Bronchial epithelial cell (primary cell): ENCODE results near the gene TTLL11. TPM values are rescaled to one million over a fixed set of nuclear protein-coding genes. Genes with fewer than 3 reads are reported as not detected.
A peak's percentile ranks its signal among the peaks of the same experiment; 100 is the strongest.

Source experiments
- DNase-seq: peaks from one replicate; pipeline ENCODE4 v3.0.0-alpha.2; 2010; ENCODE audit warnings: low read depth
- FAIRE-seq: peaks from 2 replicates; lab custom pipeline; 2011; peaks lifted over from hg19 to GRCh38; lab: Jason Lieb, UNC
- H3K27me3 ChIP-seq: 2 replicates; pipeline ENCODE4 v1.5.1; 2011; ENCODE audit warnings: low read length; ENCODE audit not compliant: control insufficient read depth, insufficient read depth
- H3K36me3 ChIP-seq: 2 replicates; pipeline ENCODE4 v1.5.1; 2011; ENCODE audit warnings: low read length; ENCODE audit not compliant: control insufficient read depth, insufficient read depth
- H3K4me3 ChIP-seq: 2 replicates; pipeline ENCODE4 v1.5.1; 2011; ENCODE audit warnings: mild to moderate bottlenecking, low read depth, low read length, control low read depth
- total RNA-seq: library from RNA; depleted of rRNA; stranded (reverse); fragments of >200 nt; gene quantifications from 2 replicates; pipeline ENCODE4 v1.2.1, GENCODE V29; 2014
- TF ChIP-seq, protein P1 (sequence below): IDR thresholded peaks from 2 replicates; pipeline ENCODE4 v1.5.1; 2011; ENCODE audit warnings: mild to moderate bottlenecking, moderate library complexity, low read length, control low read depth, inconsistent platforms; ENCODE audit not compliant: insufficient read depth, severe bottlenecking

The TTLL11 gene
- total RNA-seq, 1 donor from 2014 or later: 1.8 TPM

DNA sequence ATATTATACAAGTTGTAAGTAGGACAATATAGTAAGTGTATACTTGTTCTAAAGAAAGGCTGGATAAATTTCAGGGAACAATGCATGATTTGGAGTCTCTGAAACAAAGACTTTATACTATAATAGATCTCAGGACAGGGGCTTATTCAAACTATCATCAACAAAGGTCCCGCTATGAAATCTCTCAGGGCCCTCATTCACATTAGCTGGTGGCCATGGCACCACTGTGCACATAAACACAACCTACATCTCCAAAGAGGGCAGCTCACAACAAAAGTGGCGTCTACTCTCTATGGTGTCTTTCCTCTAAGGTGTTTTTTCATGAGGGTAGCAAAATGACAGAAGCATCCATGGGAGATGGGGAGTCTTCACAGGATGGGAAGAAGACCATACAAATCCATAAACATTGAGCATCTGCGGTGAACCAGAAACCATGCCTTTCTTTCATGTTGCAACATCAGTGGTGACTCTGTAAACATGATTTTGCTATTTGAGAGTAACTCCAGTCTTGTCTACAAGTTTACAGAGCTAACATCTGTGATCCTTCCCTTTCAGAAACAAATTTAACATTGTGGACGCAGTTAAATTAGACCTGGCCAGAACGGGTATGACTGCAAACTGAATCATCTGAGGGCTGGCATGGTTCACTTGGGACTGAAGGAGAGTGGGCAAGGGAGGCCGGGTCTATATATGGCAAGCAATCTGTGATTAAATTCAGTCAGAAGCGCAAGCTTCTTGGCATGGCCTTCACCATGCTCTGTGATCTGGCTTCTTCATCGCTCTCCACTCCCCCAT, 5.5 kb downstream of the TTLL11 start:
- no peak overlapping the region for H3K4me3 ChIP-seq
- TF ChIP-seq, protein P1, sequence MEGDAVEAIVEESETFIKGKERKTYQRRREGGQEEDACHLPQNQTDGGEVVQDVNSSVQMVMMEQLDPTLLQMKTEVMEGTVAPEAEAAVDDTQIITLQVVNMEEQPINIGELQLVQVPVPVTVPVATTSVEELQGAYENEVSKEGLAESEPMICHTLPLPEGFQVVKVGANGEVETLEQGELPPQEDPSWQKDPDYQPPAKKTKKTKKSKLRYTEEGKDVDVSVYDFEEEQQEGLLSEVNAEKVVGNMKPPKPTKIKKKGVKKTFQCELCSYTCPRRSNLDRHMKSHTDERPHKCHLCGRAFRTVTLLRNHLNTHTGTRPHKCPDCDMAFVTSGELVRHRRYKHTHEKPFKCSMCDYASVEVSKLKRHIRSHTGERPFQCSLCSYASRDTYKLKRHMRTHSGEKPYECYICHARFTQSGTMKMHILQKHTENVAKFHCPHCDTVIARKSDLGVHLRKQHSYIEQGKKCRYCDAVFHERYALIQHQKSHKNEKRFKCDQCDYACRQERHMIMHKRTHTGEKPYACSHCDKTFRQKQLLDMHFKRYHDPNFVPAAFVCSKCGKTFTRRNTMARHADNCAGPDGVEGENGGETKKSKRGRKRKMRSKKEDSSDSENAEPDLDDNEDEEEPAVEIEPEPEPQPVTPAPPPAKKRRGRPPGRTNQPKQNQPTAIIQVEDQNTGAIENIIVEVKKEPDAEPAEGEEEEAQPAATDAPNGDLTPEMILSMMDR: no peak
- H3K27me3 ChIP-seq: no peaks in the 10 kb centered on the region
- DNase-seq (peak; percentile 10), FAIRE-seq (no peak)
- H3K36me3 ChIP-seq: no peaks in the 10 kb centered on the region

GRCh38 chr9:122086873-122087272, 6.2 kb downstream of the TTLL11 start:
- DNase-seq (no peak), FAIRE-seq (no peak)
- no peaks in the 10 kb centered on the region for H3K27me3 ChIP-seq
- H3K4me3 ChIP-seq: no peak overlapping the region
- TF ChIP-seq, protein P1: no peak
- H3K36me3 ChIP-seq: no peaks in the 10 kb centered on the region

- Histone ChIP-seq H3K27me3 (no peaks in the 10 kb centered on the region), H3K4me3 (no peak overlapping the region), H3K36me3 (no peaks in the 10 kb centered on the region)
- FAIRE-seq (no peak), DNase-seq (no peak)
- TF ChIP-seq, protein P1: no peak
Observed at GRCh38 chr9:122085260-122085659, 7.8 kb downstream of the TTLL11 start.

DNA sequence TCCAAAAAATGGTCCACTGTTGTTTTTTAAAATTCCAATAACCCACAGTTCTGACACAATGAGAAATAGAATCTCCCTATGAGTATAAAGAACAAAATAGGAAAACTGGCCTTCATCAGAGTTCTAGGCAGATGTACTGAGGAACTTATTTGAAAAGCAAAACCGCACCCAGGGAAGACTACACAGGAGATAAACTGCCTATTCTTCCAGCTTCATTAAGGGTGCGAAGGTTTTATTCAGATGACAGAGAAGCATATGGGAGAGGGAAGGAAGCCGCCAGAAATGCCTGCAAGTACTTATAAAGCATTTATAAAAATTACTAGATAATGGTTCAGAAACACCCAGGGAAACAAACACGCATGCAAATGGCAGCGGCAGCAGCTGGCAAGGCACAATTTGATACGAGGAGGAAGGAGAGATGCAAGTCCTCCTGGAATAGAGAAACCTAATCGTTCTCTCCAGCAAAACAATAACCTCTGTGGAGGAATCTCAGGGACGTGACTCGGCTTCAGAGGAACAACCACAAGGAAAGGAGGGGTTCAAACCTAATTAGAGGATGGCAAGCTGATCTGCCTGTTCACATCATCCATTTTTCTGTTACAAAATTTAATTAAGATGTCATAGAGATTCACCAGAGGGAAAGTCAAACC, 9.0 kb downstream of the TTLL11 start:
- Histone ChIP-seq H3K36me3 (no peaks in the 10 kb centered on the region), H3K4me3 (no peak overlapping the region), H3K27me3 (no peaks in the 10 kb centered on the region)
- TF ChIP-seq, protein P1: no peak
- FAIRE-seq (no peak), DNase-seq (no peak)

DNA sequence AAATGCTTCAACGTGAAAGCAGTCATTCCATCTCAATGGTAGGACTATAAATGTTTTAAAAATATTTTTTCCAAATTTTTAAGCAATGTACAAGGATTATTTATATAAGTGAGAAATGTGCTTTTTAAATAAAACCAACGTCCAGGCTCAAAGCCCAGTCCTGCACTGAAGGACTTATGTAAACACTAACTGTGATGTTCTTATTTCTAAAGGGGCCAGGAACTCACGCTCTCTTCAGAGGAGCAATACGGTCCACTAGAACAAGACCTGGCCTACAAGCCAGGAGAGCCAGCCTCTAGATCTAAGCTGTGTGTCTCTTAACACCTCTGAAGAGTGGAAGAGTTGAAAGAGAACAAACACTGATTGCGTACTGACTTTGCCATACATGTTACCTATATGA, 12.1 kb downstream of the TTLL11 start:
- TF ChIP-seq, protein P1: no peak
- H3K36me3 ChIP-seq: no peaks in the 10 kb centered on the region
- FAIRE-seq: no peak
- no peak for DNase-seq
- H3K27me3 ChIP-seq: no peaks in the 10 kb centered on the region
- no peak overlapping the region for H3K4me3 ChIP-seq
